HG02588 (cell line): ENCODE measurements around the gene PREX1.

Experiments used
- ATAC-seq: cut with Tn5 transposase; IDR thresholded peaks from one replicate; pipeline ENCODE4 v1.9.1; 2021; ENCODE audit warnings: mild to moderate bottlenecking, moderate library complexity; ENCODE audit not compliant: unreplicated experiment

PREX1 gene

DNA sequence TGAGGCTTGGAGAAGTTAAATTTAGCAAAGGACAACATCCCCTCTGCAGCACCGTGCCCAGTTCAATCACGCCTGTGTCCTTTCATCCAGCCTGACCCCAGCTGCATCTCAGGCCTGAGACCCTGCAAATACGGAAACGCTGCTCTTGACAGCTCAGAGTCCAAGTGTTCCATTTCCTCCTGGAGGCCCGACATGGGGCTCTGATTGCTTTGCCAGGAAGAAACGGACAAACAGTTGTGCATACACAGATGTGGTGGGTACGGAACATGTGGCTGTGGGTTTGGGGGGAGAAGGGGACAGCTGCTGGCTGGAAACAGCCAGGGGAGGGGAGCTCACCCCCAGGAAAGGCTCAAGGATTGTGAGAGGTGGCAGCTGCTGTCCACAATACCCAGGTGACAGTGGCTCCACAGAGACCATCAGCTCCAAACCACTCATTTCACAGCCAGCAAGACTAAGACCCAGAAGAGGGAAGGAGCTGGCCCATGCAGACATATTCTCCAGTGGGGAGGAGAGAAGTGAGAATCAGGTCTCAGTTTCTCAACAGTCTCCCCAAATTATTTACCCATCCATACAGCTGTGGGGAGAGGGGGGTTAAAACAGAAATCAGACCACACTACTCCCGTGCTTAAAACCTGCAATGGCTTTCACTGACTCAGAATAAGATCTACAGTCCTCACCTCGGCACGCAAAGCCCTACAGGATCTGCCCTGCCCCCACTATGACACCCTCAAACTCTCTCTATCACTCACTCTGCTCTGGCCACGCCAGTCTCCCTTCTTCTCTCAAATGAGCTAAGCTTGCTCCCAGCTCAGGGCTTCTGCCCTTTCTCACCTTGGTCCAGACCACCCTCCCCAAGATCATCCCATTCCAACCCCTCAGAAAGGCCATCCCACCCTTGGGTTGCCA lies 89.1 kb downstream of the PREX1 start:
- ATAC-seq = peak; percentile 67

- no peak for ATAC-seq
These were observed 89.8 kb downstream of the PREX1 start for GRCh38 chr20:48738094-48738398.

DNA sequence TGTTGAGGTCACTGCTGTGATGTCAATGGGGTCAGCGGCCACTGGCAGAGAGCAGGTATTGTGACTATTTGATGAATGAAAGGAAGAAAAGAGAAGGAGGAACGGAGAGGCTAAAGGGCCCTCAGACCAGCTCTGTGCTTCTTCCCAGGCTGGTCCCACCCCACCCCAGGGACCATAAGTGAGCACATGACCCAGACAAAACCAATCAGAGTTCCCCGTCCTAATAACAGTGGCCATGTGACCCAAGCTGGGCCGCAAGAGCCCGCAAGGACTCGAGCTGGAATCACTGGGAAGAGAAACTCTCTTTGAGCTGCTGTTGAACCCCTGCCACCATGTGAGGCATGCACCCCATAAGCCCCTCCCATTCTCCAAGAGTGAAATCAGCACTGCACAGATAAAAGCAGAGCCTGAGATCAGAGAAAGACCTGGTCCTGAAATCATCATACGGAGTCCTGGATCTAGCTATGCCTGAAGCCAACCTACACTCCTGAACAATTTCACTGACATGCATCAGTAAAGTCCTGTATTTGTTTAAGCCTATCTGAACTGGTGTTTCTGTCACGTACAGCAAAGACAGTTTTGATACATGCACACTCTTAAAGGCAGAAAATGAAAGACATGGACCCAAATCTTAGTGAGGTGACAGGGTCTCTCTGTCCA lies 90.2 kb downstream of the PREX1 start:
- ATAC-seq = no peak

- ATAC-seq = no peak
These were observed 91.2 kb downstream of the PREX1 start for GRCh38 chr20:48736636-48737035.

DNA sequence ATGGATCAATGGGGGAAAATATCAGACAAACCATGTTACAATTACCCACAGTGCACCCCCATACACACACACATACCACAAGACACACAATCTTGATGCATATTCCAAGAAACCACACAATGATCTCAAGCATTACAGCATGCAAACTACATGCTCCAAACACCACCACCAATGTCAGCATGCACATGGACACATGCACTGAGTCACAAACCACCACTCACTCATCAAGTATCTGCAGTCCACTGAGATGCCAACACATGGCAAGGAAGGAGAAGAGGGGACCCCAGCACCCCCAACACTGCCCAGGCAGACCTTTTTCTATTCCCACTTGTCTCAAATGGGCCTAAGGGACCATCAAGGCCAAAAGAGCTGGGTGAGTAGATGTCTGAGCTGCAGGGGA lies 91.6 kb downstream of the PREX1 start:
- ATAC-seq = no peak

DNA sequence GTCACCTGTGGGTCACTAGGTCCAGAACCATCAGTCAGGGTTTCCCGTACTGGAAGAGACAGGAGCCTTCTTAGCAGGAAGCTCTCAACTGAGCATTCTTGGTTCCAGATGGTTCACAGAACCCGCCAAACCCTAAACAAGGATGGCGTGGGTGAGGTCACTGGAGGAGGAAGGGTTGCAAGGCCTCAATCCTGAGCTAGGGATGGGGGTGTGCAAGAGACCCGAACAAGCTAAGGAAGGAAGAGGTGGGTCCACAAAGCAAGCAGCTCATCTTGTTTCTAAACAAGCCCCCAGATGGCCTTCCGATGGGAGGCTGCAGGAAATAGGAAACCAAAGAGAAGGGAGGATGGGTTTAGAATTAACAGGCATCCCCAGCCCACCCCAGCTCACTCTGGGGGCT lies 92.7 kb downstream of the PREX1 start:
- ATAC-seq = no peak

DNA sequence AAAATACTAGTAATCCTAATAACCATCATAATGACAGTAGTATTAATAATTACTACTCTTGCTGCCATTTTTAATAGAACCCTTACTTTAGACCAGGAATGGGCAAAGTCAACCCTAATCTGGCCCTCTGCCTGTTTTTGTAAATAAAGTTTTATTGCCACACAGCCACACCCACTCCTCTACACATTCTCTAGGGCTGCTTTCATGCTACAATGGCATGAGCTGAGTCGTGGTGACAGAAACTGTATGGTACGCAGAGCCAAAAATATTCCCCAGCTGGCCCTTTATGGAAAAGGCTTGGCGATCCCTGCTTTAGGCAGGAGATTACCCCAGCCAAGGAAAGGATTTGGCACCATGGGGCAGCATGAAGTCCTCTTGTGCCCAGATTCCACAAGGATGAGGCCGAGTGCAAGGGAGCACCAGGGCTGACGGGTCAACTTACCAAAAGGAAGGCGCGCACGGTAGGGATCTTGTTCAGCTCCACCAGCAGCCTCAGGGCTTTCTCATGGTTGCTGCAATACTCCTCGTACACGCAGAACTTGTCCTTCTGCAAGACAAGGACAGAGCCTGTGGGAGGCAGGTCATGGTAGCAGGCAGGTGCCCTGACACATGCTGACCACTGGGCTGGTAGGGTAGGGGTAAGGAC lies 93.6 kb downstream of the PREX1 start:
- no peak for ATAC-seq

- no peak for ATAC-seq
These were observed 94.5 kb downstream of the PREX1 start for GRCh38 chr20:48733296-48733790.

DNA sequence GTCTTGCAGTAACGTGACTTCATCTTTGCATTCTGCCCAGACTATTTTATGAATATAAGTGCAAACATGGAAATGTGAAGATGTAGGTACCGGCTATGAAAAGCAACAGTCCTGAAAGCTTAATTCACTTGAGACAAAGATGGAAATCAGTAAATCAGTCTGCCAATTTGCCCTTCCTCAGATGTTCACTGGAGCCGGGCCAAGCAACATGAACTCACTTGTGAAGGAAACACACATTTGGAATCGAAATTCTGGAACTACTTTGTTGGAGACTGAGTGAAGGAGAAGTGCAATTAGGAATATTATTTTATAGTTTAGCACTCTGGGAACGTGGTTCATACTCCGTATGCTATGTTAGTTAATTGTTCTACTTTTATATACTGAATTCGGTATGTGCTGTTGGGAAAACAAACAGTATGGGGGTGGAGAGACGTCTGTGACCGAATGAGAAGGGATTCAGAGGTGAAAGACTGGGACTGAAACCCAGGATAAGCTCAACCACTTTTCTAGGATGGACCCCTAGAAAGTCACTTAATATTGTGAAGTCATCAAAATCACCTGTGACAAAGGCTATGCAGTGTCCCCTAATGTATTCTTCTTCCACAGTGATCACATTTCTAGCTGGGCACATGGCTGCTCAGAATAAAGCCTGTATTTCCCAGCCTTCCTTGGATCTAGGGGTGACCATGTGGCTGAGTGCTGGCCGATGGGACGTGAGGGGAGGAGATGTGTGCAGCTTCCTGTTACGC lies 95.5 kb downstream of the PREX1 start:
- no peak for ATAC-seq

DNA sequence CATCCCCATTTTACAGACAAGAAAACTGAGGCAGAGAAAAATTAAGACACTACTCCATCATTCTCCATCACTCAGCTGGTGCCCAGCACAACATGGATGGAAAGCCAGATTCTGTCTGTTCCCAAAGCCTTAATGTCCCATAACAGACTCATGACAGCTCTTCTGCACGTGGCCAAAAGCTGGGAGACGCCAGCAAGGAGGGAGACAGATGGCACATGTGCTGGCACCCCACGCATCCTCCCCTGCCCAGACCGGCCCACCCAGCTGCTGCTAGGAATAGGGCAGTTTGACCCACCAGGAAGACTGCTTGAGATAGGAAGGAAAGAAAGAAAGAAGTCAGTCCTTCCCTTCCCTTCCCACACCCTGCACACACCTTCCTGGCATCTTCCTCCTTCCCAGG lies 96.3 kb downstream of the PREX1 start:
- no peak for ATAC-seq

DNA sequence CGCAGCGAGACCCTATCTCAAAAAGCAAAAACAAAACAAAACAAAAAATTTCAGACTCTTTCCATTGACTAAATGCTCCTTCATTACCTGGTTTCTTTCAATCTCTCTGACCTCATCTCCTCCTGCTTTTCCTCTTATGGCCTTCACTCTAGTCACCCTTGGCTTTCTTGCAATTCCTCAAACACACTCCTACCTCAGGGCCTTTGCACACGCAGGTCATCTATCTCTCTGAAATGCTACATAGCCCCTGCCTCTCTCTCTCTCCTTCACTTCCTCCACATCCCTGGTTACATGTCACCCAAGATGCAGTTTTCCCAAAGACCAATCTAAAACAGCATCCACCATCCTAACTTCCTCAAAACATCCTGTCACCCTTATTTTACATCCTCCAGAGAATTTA lies 96.8 kb downstream of the PREX1 start:
- no peak for ATAC-seq

GRCh38 chr20:48729538-48729937 lies 98.3 kb downstream of the PREX1 start:
- ATAC-seq = no peak

- ATAC-seq = no peak
These were observed 99.6 kb downstream of the PREX1 start for GRCh38 chr20:48728042-48728825.

- ATAC-seq = no peak
These were observed 100.6 kb downstream of the PREX1 start for GRCh38 chr20:48727226-48727625.

DNA sequence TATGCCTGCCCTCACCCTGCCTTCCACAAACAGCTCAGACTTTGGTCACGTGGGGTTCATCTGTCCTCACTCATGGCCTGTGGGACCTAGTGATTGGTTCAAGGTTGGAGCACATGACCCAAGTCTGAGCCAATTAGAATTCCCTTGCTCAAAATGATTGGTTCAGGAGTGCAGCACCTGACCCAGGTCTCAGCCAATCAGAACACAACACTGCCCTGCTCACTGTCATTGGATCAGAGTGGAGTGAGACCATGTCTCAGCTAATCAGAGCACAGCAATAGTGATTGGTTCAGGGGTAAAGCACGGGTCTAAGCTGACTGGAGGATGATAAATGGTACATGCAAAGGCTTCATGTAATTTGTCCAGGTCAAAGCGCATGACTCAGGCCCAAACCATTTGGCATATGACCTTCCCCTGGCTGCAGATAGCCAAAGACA lies 102.2 kb downstream of the PREX1 start:
- ATAC-seq = no peak

GRCh38 chr20:48724891-48725554 lies 102.8 kb downstream of the PREX1 start:
- ATAC-seq = no peak

GRCh38 chr20:48724382-48724781 lies 103.4 kb downstream of the PREX1 start:
- ATAC-seq = no peak

- no peak for ATAC-seq
These were observed 104.2 kb downstream of the PREX1 start for GRCh38 chr20:48723308-48724264.

GRCh38 chr20:48722737-48723191 lies 105.0 kb downstream of the PREX1 start:
- ATAC-seq = no peak
